GM10248 (cell line): ENCODE measurements around the gene INTS13.
"Not testable (repeated sequence)": the region's sequence is repeated elsewhere in the genome, so short reads cannot be mapped to it uniquely, and the experiment has no call there.

ENCODE experiments used
- CTCF ChIA-PET: fragments of 300-600 bp; sonication (Branson Sonifier 250); formaldehyde crosslinking; extraction: SDS; loops from one replicate; lab custom pipeline; 2021; ENCODE audit warnings: antibody characterized with exemption; lab: Yijun Ruan, JAX
- POLR2A ChIA-PET: fragments of 350-650 bp; sonication (Branson Sonifier 250); formaldehyde crosslinking; extraction: SDS; loops from one replicate; lab custom pipeline; 2020; ENCODE audit warnings: antibody characterized with exemption; lab: Yijun Ruan, JAX
- DNase-seq: peaks from one replicate; pipeline ENCODE4 v3.0.0; 2012; ENCODE audit errors: extremely low spot score
- TF ChIP-seq, protein P1 (sequence below): IDR thresholded peaks from 2 replicates; pipeline ENCODE4 v1.5.1; 2012; ENCODE audit warnings: mild to moderate bottlenecking, low read depth; ENCODE audit errors: extremely low read depth, missing control alignments, control extremely low read depth

INTS13 gene

DNA sequence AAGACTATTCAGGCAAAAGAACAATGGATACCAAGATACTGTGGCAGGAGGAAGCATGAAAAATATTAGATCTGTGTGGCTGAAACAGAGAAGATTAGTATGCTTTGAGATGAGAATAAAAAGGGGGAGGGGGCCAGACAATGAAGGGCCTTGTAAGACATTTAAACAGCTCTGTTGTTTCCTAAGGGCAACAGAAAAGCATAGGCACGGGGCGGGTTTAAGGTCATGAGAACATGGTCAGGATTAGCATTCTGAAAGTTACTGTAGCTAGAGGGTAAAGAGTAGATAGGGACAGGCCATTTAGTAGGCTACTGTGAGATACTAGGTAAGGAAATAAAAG lies 18.6 kb downstream of the INTS13 start:
- ChIA-PET CTCF (interaction anchor here (1.5 to 1.7 kb wide), 3 partner anchors 16 to 34 kb away, joined by 3 to 7 read pairs (median 4); no protein-coding TSS in a partner anchor), POLR2A (interaction anchor here (0.7 kb wide), 1 partner anchor 49 kb away, joined by 3 read pairs; no protein-coding TSS in a partner anchor)
- no peak for DNase-seq
- TF ChIP-seq, protein P1, sequence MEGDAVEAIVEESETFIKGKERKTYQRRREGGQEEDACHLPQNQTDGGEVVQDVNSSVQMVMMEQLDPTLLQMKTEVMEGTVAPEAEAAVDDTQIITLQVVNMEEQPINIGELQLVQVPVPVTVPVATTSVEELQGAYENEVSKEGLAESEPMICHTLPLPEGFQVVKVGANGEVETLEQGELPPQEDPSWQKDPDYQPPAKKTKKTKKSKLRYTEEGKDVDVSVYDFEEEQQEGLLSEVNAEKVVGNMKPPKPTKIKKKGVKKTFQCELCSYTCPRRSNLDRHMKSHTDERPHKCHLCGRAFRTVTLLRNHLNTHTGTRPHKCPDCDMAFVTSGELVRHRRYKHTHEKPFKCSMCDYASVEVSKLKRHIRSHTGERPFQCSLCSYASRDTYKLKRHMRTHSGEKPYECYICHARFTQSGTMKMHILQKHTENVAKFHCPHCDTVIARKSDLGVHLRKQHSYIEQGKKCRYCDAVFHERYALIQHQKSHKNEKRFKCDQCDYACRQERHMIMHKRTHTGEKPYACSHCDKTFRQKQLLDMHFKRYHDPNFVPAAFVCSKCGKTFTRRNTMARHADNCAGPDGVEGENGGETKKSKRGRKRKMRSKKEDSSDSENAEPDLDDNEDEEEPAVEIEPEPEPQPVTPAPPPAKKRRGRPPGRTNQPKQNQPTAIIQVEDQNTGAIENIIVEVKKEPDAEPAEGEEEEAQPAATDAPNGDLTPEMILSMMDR: no peak

DNA sequence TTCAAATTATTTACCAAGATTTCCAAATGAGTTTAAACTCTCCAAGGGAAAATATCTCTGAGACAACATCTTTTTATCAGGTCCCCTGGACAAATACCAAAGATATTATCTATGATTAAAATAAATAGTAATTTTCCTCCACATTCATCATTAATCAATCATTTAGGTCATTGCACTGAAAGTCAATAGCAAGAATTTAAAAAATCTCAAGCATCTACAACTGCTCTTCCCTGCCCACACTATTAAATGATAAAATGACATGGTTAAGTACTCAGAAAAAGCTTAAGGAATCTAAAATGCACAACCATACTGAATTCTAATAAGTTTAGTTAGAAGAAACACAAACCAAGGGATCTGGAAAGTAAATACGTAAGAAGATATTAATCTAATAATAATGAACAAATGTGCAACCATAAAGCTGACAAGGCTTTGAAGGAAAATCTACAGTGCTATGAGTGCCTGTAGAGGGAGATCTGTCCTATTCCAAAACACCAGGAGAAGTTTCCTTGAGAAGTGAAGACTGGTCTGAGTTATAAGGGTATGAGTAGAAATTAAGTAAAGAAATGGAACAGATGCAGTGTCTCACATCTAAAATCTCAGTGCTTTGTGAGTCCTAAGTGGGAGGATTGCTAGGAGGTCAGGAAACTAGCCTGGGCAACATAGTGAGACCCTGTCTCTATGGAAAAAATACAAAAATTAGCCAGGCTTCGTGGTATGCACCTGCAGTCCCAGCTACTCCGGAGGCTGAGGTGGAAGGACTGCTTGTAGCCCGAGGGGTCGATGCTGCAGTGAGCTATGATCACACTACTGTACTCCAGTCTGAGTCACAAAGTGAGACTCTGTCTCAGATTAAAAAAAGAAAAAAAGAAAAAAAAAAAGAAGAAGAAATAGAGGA lies 19.2 kb downstream of the INTS13 start:
- TF ChIP-seq, protein P1: no peak
- DNase-seq: no peak
- POLR2A ChIA-PET: interaction anchor here (0.7 kb wide), 1 partner anchor 48 kb away, joined by 3 read pairs; no protein-coding TSS in a partner anchor

DNA sequence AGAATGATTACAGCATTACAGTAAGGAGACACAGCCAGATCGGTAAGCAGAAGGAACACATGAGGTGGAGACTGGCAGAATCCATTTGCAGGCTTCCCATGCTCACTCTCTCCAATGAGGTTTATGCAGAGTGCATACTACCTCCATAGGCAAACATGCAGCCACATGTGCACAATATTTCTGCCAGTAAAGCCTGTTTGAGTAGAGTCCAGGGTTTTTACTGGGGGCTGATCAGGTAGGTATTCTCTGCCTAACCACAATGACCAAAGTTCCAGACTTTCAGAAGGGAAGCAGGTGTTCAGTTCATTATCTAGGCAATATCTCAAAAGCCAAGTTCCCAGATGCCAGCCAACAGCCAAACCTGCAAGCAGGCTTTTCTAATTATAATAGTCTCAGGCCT lies 31.1 kb downstream of the INTS13 start:
- TF ChIP-seq, protein P1: no peak
- no peak for DNase-seq
- POLR2A ChIA-PET: no interaction called here
- CTCF ChIA-PET: no interaction called here

More for the DNA sequence above, 19.2 kb downstream of the INTS13 start:
- CTCF ChIA-PET: interaction anchor here (1.3 to 1.7 kb wide), 4 partner anchors 8 to 33 kb away, joined by 3 to 7 read pairs (median 4); no protein-coding TSS in a partner anchor

DNA sequence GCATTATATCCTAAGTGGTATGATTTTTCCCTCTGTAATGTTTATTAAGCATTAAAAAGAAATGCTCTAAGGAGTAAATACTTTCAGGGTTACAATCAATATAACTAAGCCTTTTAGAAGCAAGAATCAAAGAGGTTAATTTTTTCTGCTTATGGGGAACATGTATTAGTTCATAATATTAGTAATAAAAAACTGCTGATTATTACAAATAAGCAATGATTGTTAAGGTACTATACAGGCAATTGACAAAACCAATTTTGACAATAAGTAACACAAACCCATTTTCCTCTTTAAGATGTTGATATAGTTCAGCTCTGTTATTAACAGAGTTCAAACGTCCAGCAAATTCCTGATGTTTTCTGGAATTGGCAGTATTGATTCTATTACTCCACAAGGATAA lies 31.8 kb downstream of the INTS13 start:
- no peak for DNase-seq
- ChIA-PET POLR2A (no interaction called here), CTCF (no interaction called here)
- TF ChIP-seq, protein P1: no peak

DNA sequence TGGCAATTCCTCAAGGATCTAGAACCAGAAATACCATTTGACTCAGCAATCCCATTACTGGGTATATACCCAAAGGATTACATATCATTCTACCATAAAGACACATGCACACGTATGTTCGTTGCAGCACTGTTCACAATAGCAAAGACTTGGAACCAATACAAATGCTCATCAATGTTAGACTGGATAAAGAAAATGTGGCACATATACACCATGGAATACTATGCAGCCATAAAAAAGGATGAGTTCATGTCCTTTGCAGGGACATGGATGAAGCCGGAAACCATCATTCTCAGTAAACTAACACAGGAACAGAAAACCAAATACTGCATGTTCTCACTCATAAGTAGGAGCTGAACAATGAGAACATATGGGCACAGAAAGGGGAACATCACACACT lies 34.4 kb downstream of the INTS13 start:
- DNase-seq, POLR2A ChIA-PET: not testable (repeated sequence)
- CTCF ChIA-PET: interaction anchor here (1.0 to 2.0 kb wide), 4 partner anchors 11 to 23 kb away, joined by 3 to 13 read pairs (median 4); no protein-coding TSS in a partner anchor

DNA sequence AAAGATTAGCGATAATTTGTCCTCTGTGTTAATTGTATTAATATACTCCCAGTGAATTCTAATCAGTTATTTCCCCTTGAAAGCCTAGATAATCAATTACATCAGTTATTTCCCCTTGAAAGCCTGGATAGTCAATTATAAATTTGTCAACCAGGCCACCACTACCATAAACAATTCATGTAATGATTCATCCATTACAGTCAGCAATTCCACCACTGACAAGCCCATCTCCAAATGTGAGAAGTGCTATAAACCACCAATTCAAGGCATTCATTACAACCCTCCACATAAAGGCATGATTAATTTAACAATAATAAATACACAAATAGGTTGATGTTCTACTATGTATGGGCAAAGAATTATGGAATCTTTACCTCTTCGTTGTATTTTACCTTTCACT lies 40.9 kb downstream of the INTS13 start:
- TF ChIP-seq, protein P1: no peak
- DNase-seq: no peak
- ChIA-PET POLR2A (no interaction called here), CTCF (interaction anchor here (5.1 kb wide), 1 partner anchor 12 kb away, joined by 27 read pairs; no protein-coding TSS in a partner anchor)

DNA sequence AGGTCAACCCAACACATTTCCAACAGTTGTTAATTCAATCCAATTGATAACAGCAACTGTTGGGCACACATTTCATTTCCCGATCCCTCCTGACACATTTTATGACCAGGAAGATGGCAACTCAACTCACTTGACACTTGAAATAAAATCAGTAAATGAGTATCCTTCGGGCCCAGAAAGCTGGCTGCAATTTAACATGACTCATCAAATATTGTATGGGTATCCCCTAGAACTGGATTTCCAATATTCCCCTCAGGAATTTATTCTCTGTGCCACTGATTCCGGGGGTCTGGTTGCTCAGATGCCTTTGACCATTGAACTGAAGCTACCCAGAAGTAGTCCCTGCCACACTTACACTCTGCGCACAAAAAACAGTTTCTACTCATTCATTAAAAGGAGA lies 42.1 kb downstream of the INTS13 start:
- no peak for DNase-seq
- CTCF ChIA-PET: interaction anchor here (5.1 kb wide), 1 partner anchor 10 kb away, joined by 27 read pairs; no protein-coding TSS in a partner anchor
- TF ChIP-seq, protein P1: no peak
- POLR2A ChIA-PET: no interaction called here
